ENCODE results near the gene LUC7L.

DNA sequence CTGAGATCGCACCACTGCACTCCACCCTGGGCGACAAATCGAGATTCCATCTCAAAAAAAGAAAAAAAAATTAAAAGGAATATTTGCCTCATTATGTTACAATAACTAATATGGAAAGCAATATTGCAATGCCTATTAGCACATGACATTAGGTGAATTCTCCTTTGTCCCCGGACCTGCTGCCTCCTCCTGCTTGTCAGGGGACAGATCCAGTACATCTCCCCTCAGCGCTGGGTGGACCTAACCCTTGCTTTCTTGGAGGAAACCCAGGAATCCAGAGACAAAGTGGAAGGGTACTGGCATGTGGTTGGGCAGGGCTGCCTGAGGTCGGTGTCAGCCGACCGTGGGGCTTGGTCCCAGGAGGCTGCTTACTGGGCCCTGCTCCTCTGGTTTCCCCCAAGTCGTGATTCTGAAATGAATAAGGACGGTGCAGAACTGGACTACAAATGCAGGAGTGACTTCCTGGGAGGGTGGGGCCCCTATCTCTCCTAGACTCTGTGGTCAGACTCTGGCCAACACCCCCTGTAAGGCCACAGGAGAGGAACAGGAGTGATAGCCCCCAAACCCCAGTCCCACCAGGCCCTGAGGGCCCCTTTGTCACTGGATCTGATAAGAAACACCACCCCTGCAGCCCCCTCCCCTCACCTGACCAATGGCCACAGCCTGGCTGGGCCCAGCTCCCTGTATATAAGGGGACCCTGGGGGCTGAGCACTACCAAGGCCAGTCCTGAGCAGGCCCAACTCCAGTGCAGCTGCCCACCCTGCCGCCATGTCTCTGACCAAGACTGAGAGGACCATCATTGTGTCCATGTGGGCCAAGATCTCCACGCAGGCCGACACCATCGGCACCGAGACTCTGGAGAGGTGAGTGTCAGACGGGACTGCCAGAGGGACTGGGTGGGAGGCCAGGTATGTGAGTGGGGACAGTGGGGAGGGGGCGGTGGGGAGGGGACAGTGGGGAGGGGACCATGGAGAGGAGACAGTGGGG lies 76.8 kb downstream of the LUC7L start, which contains the start of gene HBZ:
- no peak for TF ChIP-seq EP300 (IDR thresholded peaks at IDR 0.05; ENCODE audit: borderline replicate concordance in 1 of 2, low read depth in 2 of 2, low read length in 2 of 2)
- no peak for TF ChIP-seq HDAC6 (IDR thresholded peaks at IDR 0.05; ENCODE audit: low read depth, low read length)
- TF ChIP-seq SP4 (IDR thresholded peaks at IDR 0.05; ENCODE audit: low read length): no peak
- no peak for TF ChIP-seq POLR2A (IDR thresholded peaks at IDR 0.05; ENCODE audit: control extremely low read depth in 1 of 2, low read depth in 2 of 2, low read length in 2 of 2)
- TF ChIP-seq, protein P1, sequence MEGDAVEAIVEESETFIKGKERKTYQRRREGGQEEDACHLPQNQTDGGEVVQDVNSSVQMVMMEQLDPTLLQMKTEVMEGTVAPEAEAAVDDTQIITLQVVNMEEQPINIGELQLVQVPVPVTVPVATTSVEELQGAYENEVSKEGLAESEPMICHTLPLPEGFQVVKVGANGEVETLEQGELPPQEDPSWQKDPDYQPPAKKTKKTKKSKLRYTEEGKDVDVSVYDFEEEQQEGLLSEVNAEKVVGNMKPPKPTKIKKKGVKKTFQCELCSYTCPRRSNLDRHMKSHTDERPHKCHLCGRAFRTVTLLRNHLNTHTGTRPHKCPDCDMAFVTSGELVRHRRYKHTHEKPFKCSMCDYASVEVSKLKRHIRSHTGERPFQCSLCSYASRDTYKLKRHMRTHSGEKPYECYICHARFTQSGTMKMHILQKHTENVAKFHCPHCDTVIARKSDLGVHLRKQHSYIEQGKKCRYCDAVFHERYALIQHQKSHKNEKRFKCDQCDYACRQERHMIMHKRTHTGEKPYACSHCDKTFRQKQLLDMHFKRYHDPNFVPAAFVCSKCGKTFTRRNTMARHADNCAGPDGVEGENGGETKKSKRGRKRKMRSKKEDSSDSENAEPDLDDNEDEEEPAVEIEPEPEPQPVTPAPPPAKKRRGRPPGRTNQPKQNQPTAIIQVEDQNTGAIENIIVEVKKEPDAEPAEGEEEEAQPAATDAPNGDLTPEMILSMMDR (IDR thresholded peaks at IDR 0.05; ENCODE audit: control extremely low read depth in 1 of 3, insufficient read depth in 1 of 3, low read depth in 1 of 3, low read length in 3 of 3): no peak
- TF ChIP-seq, protein P2, sequence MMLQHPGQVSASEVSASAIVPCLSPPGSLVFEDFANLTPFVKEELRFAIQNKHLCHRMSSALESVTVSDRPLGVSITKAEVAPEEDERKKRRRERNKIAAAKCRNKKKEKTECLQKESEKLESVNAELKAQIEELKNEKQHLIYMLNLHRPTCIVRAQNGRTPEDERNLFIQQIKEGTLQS (IDR thresholded peaks at IDR 0.05; ENCODE audit: insufficient read depth, low read depth, low read length): no peak
- TF ChIP-seq MAFK (IDR thresholded peaks at IDR 0.05; ENCODE audit: low read depth, low read length): no peak
- TF ChIP-seq TEAD4 (IDR thresholded peaks at IDR 0.05; ENCODE audit: low read depth, low read length): no peak
- TF ChIP-seq JUND (IDR thresholded peaks at IDR 0.05; ENCODE audit: low read length): no peak
- no peak for TF ChIP-seq HDAC2 (IDR thresholded peaks at IDR 0.05; ENCODE audit: borderline replicate concordance in 1 of 2, low read depth in 2 of 2, low read length in 2 of 2)
- no peak for TF ChIP-seq EZH2 (IDR thresholded peaks at IDR 0.05; ENCODE audit: low read depth, low read length, severe bottlenecking)
- TF ChIP-seq YY1 (IDR thresholded peaks at IDR 0.05; ENCODE audit: low read depth, low read length): no peak
- TF ChIP-seq GTF2F1 (IDR thresholded peaks at IDR 0.05; ENCODE audit: borderline replicate concordance, low read depth, low read length): no peak
- TF ChIP-seq BACH1 (IDR thresholded peaks at IDR 0.05; ENCODE audit: low read length): no peak
